Keratinocyte (primary cell): ENCODE results near the gene PCID2. TPM values are rescaled to one million over a fixed set of nuclear protein-coding genes. Genes with fewer than 3 reads are reported as not detected.

ENCODE experiments used
- DNase-seq: peaks from one replicate; pipeline ENCODE4 v3.0.0-alpha.2; 2011; ENCODE audit warnings: low read depth, missing footprints, low spot score
- FAIRE-seq: peaks from 2 replicates; lab custom pipeline; 2011; peaks lifted over from hg19 to GRCh38; lab: Jason Lieb, UNC
- H2AFZ ChIP-seq: 2 replicates; pipeline ENCODE4 v1.6.0; 2012; ENCODE audit warnings: low read length, control low read depth, inconsistent platforms; ENCODE audit not compliant: control insufficient read depth
- H3K27ac ChIP-seq: 2 replicates; pipeline ENCODE4 v1.5.1; 2011; ENCODE audit warnings: low read length; ENCODE audit not compliant: control insufficient read depth, insufficient read depth
- H3K27me3 ChIP-seq: 3 replicates; pipeline ENCODE4 v1.6.0; 2011; ENCODE audit warnings: low read length; ENCODE audit not compliant: control insufficient read depth, insufficient read depth; ENCODE audit errors: extremely low read depth
- H3K36me3 ChIP-seq, 2 experiments: 2 replicates in 1 of 2; 3 replicates in 1 of 2; pipeline ENCODE4 v1.5.1; 2011; ENCODE audit warnings: low read length in 2 of 2, mild to moderate bottlenecking in 1 of 2; ENCODE audit not compliant: control insufficient read depth in 2 of 2, insufficient read depth in 2 of 2; ENCODE audit errors: extremely low read depth in 1 of 2
- H3K4me1 ChIP-seq: 3 replicates; pipeline ENCODE4 v1.5.1; 2011; ENCODE audit warnings: low read length; ENCODE audit not compliant: control insufficient read depth, insufficient read depth; ENCODE audit errors: extremely low read depth
- H3K4me2 ChIP-seq: 3 replicates; pipeline ENCODE4 v1.6.0; 2011; ENCODE audit warnings: low read depth, low read length; ENCODE audit not compliant: control insufficient read depth, insufficient read depth; ENCODE audit errors: extremely low read depth
- H3K4me3 ChIP-seq, 3 experiments: fragments of 200-600 bp in 1 of 3; sonication (generic) in 1 of 3; 2 replicates in 2 of 3; 3 replicates in 1 of 3; pipeline ENCODE4 v1.5.1; 2011 to 2016; ENCODE audit warnings: low read length in 3 of 3, mild to moderate bottlenecking in 3 of 3, control low read depth in 2 of 3, inconsistent platforms in 1 of 3, low read depth in 1 of 3, mixed read lengths in 1 of 3, mixed run types in 1 of 3, moderate library complexity in 1 of 3; ENCODE audit not compliant: control insufficient read depth in 2 of 3, insufficient read depth in 2 of 3; ENCODE audit errors: extremely low read depth in 1 of 3
- H3K79me2 ChIP-seq: 2 replicates; pipeline ENCODE4 v1.6.0; 2012; ENCODE audit warnings: low read length; ENCODE audit not compliant: control insufficient read depth, insufficient read depth
- H3K9ac ChIP-seq: 3 replicates; pipeline ENCODE4 v1.6.0; 2011; ENCODE audit warnings: low read length; ENCODE audit not compliant: control insufficient read depth, insufficient read depth; ENCODE audit errors: extremely low read depth
- H3K9me1 ChIP-seq: 3 replicates; pipeline ENCODE4 v1.6.0; 2011; ENCODE audit warnings: low read length; ENCODE audit not compliant: control insufficient read depth, insufficient read depth; ENCODE audit errors: extremely low read depth
- H3K9me3 ChIP-seq: 2 replicates; pipeline ENCODE4 v1.5.1; 2012; ENCODE audit warnings: low read depth, low read length; ENCODE audit not compliant: control insufficient read depth
- H4K20me1 ChIP-seq: 3 replicates; pipeline ENCODE4 v1.6.0; 2011; ENCODE audit warnings: low read length; ENCODE audit not compliant: control insufficient read depth, insufficient read depth; ENCODE audit errors: extremely low read depth
- CTCF ChIP-seq, 3 experiments: IDR thresholded peaks in 1 of 3; conservative IDR thresholded peaks in 1 of 3; optimal IDR thresholded peaks in 1 of 3; 2 replicates in 2 of 3; 3 replicates in 1 of 3; pipeline versions ENCODE3 to v1.5.1; 2011; ENCODE audit warnings: low read length in 3 of 3, mild to moderate bottlenecking in 3 of 3, moderate library complexity in 2 of 3, control low read depth in 1 of 3, inconsistent platforms in 1 of 3; ENCODE audit not compliant: insufficient read depth in 2 of 3; ENCODE audit errors: extremely low read depth in 1 of 3
- EZH2 ChIP-seq: IDR thresholded peaks from one replicate; pipeline ENCODE4 v1.6.1; 2012; ENCODE audit warnings: inconsistent platforms, mild to moderate bottlenecking, low read length, moderate library complexity
- dilution Hi-C: fragments of 300-500 bp; cut with MboI; formaldehyde crosslinking; loops from one replicate; pipeline ENCODE4 v1.7.0; 2020; ENCODE audit warnings: low sequenced_read_pairs; ENCODE audit not compliant: extremely low pct_ligation_motif_present
- polyA plus RNA-seq, 5 experiments: library from polyadenylated mRNA; depleted of rRNA in 3 of 5; stranded (reverse) in 3 of 5; stranded (forward) in 1 of 5; unstranded in 1 of 5; fragments of >200 nt; gene quantifications; 1 replicate in 1 of 5; 2 replicates in 3 of 5; 3 replicates in 1 of 5; pipeline versions ENCODE4 v1.2.1 to v1.2.3, GENCODE V29; 2011 to 2012; ENCODE audit warnings: missing spikeins in 2 of 5, low read depth in 1 of 5, low replicate concordance in 1 of 5
- small RNA-seq, 3 experiments: library from RNA; depleted of rRNA; stranded (forward); fragments of <200 nt; gene quantifications; one replicate each; pipeline ENCODE3, GENCODE V24; 2012; ENCODE audit warnings: low read depth in 3 of 3, low replicate concordance in 1 of 3; ENCODE audit not compliant: insufficient read length in 3 of 3

The PCID2 gene
- polyA plus RNA-seq, 1 donor (not counting 4 experiments of a cell fraction or from before 2014, with no cell fraction given) = 76.5 TPM

GRCh38 chr13:113129480-113129879 is 79.0 kb downstream of the PCID2 start:
- H2AFZ ChIP-seq = no peak overlapping the region
- no peaks in the 10 kb centered on the region for H3K9me3 ChIP-seq
- H3K9me1 ChIP-seq = no peaks in the 10 kb centered on the region
- no peaks in the 10 kb centered on the region for H3K36me3 ChIP-seq
- no peak for TF ChIP-seq CTCF (optimal IDR thresholded peaks at IDR 0.05 in 1 of 3, IDR thresholded peaks at IDR 0.05 in 1 of 3, conservative IDR thresholded peaks at IDR 0.05 in 1 of 3; ENCODE audit: extremely low read depth in 1 of 3, insufficient read depth in 2 of 3, low read length in 3 of 3)
- no peak for TF ChIP-seq EZH2
- H3K27me3 ChIP-seq = peaks cover 2% of the 10 kb centered on the region
- no peak overlapping the region for H3K4me3 ChIP-seq
- FAIRE-seq (no peak), DNase-seq (no peak)
- no peaks in the 10 kb centered on the region for H4K20me1 ChIP-seq
- H3K79me2 ChIP-seq = no peaks in the 10 kb centered on the region
- no peak overlapping the region for H3K9ac ChIP-seq
- no peak overlapping the region for H3K27ac ChIP-seq
- no peaks in the 10 kb centered on the region for H3K4me1 ChIP-seq
- dilution Hi-C loops = no loop called here
- H3K4me2 ChIP-seq = no peak overlapping the region

Small RNA genes lying within 50 kb of the gene (small RNA-seq; reads per million reads assigned to genes)
- 0 reads per million in 3 experiments for gene AL137002.1

Other genes starting within 250 kb of the PCID2 start
- 0.14 TPM in 1 of 3 replicates, not detected in the others for gene MCF2L, start 239.5 kb downstream of the PCID2 start, polyA plus RNA-seq
- not detected in 3 replicates for gene F7, start 102.9 kb downstream of the PCID2 start, polyA plus RNA-seq
- not detected in 3 replicates for gene F10, start 85.9 kb downstream of the PCID2 start, polyA plus RNA-seq
- not detected in 3 replicates for gene PROZ, start 50.0 kb downstream of the PCID2 start, polyA plus RNA-seq
- 35.8 to 69.3 TPM (median 57.3 TPM) in 3 replicates for gene CUL4A, start 944 bp upstream of the PCID2 start, polyA plus RNA-seq
- gene LAMP1, start 88.6 kb upstream of the PCID2 start, polyA plus RNA-seq = 202 to 251 TPM (median 232 TPM) in 3 replicates
- gene GRTP1, start 155.5 kb upstream of the PCID2 start, polyA plus RNA-seq = 2.8 to 5.2 TPM (median 2.8 TPM) in 3 replicates
- 1.2 to 2.2 TPM (median 2.0 TPM) in 3 replicates for gene ADPRHL1, start 244.8 kb upstream of the PCID2 start, polyA plus RNA-seq